Stromal cell of bone marrow (primary cell): ENCODE data around the gene RASGEF1C.

Source experiments
- DNase-seq: peaks from one replicate; pipeline ENCODE4 v3.0.0-alpha.2; 2012; ENCODE audit warnings: low read depth

Gene RASGEF1C

DNA sequence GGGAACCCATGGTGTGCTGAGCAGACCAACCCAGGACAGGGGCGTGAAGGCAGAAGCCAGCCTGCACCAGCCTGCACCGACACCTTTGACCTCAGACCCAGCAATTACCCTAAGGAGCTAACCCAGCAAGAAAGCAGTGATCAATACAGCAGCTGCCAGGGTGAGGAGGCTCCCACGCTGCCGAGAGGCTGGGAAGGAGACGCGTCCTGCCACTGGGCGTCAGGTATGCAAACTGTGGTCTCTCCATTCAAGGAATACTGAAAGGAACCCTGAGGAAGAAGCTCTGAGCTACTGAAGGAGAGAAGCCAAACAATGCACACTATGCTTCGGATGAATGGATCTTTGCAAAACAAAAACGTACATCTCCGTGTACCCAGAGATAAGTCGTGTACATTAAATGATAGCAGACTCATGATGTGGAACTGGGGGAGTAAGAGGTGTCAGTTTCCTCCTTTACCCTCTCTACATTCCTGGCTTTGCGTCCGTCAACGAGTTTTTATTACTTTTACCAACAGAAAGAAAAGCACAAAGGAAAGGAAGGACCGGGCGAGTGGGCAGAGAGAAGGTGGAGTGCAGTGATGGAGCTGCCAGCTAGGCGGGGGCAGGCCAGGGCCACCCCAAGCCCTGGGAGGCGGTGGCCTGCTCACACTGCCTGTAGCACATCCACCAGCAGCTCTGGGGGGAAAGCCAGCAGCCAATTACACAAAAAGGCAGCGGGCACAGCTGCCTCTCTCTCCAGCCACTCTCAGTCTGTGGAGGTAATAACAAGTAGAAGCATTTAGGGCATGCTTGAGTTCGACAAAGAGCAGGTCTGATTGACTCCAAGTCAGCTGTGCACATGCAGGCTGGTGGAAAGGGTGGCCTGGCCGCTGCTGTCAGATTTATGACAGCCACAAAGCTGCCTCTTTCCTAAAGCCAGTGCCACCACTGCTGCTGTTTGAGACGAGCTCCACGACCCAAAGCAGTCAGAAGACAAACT lies 29.3 kb downstream of the RASGEF1C start:
- no peak for DNase-seq

DNA sequence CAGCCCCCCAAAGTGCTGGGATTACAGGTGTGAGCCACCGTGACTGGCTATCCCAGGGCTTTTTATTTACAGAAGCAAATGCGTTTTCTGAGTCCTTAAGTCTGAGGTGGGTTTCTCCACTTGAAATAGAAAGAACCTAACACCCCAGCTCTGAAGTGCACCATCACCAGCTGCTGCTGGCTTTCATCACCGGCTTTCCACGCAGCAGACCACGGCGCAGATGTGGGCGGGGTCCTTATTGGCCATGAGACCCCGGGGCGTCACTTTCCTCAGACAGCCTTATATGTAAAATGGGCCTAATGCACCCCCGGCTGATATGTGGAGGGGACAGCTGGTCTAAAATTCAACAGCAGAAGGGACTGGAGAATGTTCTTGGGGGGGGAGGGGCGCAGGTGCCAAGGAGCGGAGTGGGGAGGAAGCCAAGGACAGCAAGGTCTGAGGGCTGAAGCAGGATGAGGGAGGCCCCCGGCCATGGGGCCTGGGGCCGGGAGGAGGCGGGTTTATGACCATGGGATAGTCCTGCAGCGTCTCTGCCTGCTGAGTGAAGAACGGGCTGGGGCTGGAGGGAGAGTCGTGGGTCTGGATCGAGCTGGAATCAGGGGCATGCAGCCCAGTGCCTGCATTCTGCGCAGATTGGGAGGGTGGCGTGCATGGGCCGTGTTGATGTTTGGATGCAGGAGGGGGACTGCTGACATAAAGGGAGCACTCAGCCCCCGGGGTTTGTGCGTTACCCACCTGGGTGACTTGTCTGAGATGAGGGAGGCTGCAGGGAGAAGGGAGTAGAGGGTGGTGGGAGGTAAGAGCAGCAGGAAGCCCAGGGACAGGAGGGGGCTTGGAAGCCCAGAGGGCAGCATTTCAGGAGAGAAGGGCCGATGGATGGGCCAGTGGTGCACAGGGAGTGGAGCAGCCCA lies 30.2 kb downstream of the RASGEF1C start:
- no peak for DNase-seq

DNA sequence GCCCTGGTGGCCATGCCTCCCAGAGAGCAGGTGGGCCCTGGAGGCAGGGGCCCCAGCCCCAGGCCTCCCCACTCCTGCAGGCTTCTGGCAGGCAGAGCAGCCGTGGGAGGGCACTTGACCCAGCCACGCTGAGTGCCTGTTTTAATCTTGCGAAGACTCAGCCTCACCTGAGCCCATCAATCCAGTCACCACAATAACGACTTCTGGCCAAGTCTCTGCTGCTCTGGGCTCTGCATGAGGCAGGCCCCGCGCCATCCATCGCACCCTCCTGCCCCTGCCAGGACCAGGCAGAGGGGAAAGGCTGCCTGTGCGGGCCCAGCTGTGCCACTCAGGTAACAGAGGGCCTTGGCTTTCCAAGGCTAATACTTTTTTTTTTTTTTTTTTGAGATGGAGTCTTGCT lies 32.8 kb downstream of the RASGEF1C start:
- no peak for DNase-seq

DNA sequence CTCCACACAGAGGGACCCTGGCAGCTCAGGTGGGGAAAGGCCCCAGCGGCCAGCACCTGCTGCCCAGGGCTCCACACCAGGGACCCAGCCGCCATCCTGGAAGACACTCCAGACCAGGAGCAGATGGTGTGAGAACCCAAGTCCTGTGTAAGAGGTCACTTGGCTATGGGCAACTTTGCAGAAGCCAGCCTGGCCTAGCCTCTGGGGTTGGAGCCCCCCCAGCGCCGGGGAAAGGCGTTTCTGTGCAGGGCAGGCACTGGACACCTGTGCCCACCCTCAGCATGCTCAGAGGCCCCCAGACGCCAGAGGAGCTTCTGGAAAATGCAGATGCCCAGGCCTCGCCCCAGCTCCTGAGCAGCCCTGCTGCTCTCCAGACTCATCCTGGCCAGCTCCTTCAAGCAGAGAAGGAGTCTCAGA lies 34.0 kb downstream of the RASGEF1C start:
- DNase-seq, result no peak

DNA sequence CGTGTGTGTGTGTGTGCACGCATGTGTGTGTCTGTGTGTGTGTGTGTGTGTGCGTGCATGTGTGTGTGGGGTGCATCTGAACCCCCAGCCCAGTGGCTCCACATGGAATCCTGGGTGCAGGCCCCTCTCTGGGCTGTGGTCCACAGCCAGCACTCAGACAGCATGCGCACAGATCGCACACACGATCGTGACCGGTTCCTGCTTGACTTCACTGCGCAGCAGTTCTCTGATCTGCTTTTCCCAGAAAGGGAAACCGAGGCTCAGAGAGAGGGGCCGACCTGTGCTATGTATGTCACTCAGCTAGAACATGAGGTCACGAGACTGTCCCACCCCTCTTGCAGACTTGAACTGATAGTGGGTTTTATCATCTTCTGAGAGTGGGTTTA lies 34.4 kb downstream of the RASGEF1C start:
- DNase-seq, result no peak

DNA sequence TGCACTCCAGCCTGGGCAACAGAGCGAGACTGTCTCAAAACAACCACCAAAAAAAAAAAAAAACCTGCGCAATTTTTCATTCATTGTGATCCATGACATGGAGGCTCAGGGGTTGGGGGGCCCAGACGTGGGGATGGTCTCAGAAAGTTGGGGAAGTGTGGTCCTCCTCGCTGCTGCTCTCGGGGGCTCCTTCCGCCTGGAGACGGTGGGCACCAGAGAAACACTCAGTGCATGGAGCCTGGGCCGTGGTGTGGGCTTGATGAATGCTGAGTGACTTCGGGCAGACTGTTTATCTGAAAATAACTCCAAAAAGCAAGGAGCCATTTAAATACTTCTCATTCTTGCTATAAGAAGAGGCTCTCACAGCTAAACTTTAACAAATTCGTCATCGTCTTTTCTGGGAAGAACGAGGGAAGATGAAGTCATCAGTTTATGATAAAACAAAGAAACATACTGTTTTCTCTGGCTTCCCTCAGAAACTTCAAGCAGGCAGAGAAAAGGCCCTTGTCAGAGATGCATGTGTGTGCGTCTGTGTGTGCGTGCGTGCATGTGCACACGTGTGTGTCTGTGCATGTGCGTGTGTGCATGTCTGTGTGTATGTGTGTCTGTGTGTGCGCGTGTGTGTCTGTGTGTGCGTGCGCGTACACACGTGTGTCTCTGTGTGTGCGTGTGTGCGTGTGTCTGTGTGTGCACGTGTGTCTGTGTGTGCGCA lies 35.0 kb downstream of the RASGEF1C start:
- DNase-seq, result peak; percentile 8

DNA sequence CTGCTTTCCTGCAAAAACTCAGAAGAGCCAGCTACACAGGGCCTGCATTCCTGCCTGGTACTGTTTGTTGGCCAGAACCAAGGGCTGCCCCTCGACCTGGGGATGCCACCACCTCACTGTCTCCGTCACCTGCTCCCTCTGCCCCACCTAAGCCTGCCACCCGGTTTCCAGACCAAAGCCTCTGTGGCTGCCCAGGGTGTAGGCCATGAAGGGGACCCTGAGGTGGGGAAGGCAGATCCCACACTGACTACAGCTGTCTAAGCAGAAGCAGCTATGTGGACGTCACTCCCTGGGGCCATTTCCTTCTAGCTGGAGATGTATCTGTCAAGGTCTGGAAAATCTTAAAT lies 35.8 kb downstream of the RASGEF1C start:
- no peak for DNase-seq

DNA sequence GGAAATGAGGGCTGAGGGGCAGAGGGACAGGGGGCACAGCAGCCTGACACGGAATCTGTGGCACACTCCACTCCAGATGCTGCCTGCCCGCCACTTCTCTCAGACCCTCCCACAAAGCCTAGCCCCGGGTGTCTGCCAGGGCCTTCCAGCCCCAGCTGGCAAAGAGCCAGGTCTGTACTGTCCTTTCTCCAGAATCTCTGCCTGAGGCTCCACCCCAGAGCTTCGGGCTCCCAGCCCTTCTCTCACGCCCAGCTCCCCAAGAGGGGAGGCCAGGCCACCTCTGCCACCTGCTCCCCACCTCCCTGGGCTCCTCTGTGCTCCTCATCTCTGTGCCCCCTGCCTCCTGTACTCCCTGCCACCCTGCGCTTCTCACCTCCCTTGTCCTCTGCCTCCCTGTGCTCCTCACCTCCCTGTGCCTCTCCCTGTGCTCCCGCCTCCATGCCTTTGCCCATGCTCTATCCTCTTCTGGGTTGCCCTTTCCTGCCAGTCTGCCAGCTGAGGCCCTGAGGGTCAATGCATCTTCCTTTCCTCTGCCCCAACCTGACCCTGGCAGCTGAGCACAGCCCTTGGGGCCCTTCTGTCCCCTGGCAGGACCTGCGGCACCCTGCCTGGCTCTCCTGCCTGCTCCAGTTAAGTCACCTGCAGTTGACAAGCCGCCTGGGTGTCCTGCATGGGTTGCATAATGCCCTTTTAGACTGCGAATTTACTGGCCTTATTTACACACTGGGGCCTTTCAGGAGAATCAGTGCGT lies 36.4 kb downstream of the RASGEF1C start:
- no peak for DNase-seq

DNA sequence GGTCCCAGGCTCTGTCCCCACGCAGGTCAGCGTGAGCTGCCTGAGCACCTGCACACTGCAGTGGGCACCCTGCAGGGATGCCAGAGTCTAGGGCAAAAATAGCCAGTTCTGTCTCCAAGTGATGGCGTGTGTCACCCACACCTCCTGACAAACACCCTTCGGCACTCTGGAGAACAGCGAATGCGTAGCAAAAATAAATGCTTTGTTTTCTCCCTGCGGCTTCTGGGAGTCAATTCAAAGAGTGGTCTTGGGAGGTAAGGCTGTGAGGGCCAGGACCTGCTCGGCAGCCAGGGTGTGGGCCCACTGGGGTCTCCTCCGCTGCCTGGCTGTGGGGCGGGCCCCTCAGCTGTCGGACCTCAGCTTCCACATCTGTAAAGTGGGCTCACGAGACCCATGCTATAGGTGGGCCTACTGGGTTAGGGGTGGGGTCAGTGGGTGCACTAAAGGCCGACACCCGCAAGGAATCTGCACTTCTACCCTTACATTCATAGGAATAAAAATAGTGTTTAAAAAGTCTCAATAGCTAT lies 37.4 kb downstream of the RASGEF1C start:
- no peak for DNase-seq

DNA sequence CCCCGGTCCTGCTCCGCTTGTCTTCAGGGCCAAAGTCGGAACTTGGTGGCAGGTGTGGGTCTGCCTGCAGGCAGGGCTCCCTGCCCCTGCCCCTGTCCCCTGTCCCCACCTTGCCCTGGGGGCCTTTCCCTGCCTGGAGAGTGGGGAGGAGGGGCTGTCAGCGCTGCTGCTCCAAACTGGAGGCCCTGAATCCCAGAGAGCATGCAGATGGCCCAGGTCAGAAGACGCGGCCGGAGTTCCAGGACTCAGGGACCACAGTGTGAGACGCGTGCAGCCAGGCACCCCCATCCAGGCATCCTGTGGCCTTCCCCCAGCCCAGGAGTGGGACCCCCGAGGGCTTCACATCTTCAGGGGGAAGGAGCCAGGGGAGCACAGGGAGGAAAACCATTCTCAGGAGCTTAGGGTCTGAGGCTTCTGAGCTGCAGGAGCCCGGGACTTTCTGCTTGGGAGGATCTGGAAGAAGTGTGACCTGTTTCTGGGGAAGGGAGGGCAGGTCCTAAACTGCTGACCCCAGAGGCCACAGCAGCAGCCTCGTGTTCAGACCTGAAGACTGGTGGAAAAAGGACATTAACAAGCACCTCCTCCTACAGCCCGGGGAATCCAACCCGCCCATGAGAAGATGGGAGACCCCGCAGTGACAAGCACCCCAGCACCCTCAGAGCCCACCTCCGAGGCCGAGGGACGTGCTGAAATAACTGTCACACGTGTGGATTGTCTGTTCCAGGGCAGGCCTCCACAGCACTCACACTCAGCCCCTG lies 38.0 kb downstream of the RASGEF1C start:
- DNase-seq, result no peak

DNA sequence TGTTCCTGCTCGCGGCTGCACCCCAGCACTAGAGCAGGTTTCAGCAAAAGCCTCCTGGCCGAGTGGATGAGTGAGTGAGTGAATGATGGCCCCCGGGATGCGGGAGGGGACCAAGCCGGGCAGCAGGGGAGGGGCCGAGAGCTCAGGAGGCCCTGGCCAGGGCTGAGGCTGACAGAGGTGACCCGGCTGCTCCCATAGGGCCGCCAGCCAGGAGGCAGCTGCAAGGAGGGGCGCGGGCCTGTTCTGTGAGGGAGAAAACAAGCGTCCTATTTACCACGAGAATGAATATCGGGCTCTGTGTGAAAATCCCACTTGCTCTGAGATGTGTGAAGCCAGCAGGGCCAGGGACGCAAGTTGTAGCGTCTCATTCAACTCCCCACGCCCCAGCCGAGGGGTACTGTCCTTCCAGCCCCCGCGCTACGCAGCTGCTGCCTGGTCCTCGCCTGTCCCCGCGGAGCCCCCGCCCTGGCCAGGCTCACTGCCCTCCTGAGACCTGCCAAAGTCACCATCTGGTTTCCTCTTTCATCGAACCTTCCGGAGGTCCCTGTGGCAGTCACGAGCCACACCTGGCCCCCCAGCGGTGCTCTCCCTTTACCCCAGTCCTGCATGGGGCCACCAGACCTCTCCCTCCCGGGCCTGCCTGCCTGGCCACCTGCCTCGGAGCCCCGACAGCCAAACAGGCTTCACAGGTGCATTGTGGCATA lies 38.8 kb downstream of the RASGEF1C start:
- DNase-seq, result no peak

DNA sequence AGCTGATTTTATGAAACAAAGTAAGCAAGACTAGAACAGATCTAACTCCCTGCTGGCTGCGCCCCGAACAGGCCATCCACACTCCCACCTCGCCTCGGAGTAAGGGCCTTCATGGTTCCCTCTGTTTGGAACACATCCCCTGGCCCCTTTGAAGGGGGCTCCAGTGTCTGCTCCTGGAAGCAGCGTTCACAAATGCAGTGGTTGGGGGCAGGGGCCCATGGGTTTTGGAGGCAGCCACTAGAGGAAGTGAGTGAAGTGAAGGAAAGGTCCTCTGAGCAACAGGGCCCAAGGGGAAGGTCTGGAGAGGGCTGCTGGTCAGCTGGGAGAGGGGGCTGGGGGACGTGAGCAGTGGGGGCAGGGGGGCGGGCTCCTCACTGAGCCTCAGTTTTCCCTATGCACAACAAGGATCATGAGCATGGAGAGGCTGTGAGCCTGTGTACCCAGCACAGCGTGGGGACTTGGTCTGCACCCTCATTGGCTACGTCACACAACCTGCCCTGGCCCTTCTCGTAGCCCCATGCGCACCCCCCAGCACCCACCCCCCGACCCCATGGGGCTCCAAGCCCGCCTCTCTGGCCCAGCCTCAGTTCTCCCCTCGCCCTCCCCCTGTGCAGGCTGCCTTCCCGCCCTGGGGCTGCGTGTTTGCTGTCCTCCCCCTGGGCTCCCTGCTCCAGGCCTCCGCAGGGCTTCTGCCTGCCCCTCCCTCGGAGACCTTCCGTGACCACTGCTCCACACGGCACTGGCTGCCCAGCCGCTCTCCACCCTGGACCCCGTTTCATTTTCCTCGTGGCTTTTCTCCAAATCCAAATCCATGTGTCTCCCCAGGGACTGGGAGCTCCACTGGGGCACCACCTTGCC lies 39.5 kb downstream of the RASGEF1C start:
- no peak for DNase-seq

DNA sequence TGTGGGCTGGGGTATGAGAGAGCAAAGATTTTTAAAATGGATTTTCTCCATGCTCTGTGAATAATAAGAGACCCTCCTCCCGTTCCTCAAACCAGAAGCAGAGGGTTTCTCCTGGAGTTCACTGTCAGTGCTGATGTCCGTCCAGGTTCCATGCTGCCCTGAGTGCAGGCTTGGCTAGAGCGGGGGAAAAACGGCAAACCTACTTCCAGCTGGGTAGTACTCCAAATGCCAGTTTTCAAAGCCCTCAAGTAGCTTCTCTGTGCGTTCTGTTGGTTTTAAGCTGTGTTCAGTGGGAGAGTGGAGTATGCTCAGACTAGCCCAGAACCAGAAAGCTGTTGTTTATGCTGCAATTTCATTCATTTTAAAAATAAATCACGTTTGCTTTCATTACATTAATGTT lies 40.3 kb downstream of the RASGEF1C start:
- no peak for DNase-seq

DNA sequence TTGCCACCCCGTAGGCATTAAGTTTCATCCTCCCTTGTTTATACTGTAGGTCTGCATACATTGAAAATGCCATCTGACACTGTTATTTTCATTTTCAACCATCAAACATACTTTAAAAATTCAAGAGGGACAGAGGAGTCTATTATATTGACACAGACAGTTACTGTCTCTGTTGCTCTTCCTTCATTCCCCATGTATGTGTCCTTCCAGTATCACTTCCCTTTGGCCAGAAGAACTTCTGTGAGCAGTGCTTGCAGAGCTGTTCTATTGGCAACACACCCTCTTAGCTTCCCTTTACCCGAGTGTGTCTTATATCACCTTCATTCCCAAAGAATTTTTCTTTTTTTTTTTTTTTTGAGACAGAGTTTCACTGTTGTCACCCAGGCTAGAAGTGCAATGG lies 42.8 kb downstream of the RASGEF1C start:
- no peak for DNase-seq

DNA sequence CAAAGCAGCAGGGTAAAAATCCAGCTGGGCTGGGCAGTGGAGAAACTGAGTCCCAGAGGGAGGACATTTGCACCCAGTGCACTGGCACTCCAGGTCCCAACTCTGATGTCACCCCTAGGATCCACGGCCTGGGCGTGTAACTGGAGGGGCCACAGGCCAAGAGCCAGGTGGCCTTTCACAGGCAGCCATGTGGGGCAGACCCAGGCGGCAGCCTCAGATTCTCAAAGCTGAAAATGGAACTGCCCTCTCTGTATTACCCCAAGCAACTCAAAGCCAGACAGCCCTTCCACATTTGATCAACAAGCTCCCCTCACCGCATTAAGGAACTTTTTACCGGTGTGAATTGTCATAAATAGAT lies 46.7 kb downstream of the RASGEF1C start:
- DNase-seq, result no peak

DNA sequence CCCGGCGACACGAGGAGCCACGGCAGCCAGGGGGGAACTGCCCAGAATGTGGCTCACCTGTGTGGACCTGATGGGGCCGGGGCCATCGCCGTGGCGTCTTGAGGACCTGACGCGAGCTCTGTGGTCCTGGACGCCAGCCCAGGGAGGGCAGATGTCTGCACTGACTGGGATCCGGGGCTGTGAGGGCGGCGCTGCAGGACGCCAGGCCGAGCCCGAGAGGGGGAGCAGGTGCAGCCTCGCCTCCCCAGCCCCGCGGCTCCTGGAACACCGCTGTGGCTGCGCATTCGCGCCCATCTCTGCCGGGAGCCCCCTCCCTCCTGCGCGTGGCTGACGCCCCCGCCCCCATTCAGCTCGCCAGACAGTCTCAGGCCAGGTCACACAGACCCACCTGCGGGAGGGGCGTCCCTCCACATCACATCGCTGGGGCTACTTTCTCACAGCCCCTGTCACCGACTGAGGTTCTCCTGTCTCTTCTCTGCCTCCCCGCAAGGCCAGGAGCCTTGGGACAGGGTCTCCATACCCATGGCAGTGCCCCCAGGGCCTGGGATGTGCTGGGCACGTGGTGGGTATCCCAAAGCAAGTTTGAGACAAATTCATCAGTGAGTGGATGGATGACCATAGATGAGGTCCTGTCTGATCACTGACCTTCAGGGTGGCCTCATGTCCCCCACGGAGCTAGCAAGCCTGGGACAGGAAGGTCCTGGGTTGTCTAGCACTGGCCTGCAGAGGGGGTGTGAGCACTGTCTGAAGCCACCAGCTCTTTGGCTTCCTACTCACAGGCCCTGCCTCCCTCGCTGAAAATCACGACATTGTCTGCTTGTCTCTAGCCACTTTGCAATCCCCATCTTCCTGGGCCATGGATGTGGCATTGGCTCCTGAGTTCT lies 47.3 kb downstream of the RASGEF1C start:
- no peak for DNase-seq

DNA sequence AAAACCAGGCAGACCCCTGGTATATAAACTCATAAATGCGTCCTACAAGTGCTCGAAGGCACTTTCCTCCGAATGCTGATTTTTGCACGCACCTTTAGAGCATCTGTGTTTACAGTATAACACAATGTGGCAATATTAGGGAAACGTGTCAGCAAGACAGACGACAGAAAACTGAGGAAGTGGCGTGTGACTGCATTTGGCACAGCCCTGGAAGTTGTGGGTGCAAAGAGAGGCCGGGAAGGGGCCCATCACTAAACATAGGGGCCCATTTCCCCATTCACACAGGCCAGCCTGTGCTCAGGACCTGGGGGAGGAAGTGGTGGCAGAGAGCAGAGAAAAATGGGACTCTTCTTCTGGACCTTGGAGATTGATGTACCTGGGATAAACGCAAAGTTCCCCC lies 48.2 kb downstream of the RASGEF1C start:
- DNase-seq, result no peak

DNA sequence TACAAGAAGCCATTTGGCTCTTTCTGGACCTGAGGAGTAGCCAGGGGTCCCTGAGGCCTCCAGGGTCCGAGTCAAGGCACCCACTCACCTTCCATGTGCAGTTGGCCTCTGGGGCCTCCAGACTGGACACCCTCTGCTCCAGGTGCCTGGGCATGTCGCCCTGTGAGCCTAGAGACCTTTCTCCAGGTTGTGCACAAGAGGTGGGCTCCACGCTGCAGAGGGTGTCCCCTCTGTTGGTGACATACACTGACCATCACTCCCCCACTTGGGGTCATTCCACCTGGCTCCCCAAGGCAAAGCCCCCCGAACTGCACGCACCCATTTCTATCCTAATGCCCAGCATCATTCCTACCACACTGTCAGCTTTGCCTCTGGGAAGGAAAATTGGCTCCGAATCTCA lies 48.8 kb downstream of the RASGEF1C start:
- no peak for DNase-seq
